GM12891 (cell line): Measurements from ENCODE around the gene ZCCHC17.

Source experiments
- POLR2A ChIP-seq: IDR thresholded peaks from 2 replicates; pipeline ENCODE4 v1.6.1; 2011; ENCODE audit warnings: low read depth, low read length, control low read depth
- POLR2AphosphoS5 ChIP-seq: IDR thresholded peaks from 2 replicates; pipeline ENCODE4 v1.6.1; 2011; ENCODE audit warnings: low read depth, low read length, control low read depth
- POU2F2 ChIP-seq: IDR thresholded peaks from 2 replicates; pipeline ENCODE4 v1.6.1; 2011; ENCODE audit warnings: low read depth, mild to moderate bottlenecking, control low read depth, low read length, moderate library complexity
- SPI1 ChIP-seq: IDR thresholded peaks from 2 replicates; pipeline ENCODE4 v1.6.1; 2011; ENCODE audit warnings: low read depth, low read length, control low read depth
- TAF1 ChIP-seq: IDR thresholded peaks from 2 replicates; pipeline ENCODE4 v1.6.1; 2011; ENCODE audit warnings: low read depth, low read length, control low read depth

DNA sequence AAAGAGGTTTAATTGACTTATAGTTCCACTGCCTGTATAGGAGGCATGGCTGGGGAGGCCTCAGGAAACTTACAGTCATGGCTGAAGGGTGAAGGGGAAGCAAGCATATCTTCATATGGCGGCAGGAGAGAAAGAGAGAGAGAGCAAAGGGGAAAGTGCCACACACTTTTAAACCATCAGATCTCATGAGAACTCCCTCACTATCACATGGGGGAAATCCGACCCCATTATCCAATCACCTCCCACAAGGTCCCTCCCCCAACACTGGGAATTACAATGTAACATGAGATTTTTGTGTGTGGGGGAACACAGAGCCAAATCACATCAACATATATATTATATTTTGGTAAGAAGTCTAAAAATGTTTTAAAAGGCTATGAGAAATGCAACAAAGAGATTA lies 48.8 kb downstream of the ZCCHC17 start:
- TF ChIP-seq POU2F2 (no peak), POLR2AphosphoS5 (no peak), POLR2A (no peak), TAF1 (no peak), SPI1 (no peak)
